Stimulated activated CD8-positive, alpha-beta memory T cell treated with anti-CD3 and anti-CD28 coated beads, Interleukin-4, amount 100 ng/mL, for 4 hours (primary cell): ENCODE data around the gene HMGCR.

ENCODE experiments used
- DNase-seq, 2 donors: peaks; one replicate each; pipeline ENCODE4 v3.0.0-alpha.2; 2020; ENCODE audit warnings: low read depth in 2 of 2, low spot score in 1 of 2

HMGCR gene

GRCh38 chr5:75340714-75341478, 3.9 kb downstream of the HMGCR start:
- no peak for DNase-seq

DNA sequence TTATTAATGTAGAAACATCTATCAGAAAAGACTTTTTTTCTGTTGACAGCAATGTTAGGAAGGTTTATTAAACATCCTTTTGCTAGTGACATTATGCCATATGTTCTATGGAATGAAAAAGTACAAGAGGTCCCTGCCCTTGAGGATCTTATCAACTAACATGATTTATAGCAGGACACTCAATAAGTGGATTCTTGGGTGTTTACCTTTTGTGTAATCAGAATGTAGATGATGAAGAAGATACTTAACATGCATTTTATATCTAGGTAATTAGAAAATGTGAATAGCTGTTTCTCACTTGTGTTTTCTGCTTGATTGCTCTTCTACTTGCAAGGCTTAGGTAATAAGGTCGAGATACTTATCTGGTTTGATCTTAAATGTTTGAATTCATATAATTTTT, 4.9 kb downstream of the HMGCR start:
- no peak for DNase-seq

DNA sequence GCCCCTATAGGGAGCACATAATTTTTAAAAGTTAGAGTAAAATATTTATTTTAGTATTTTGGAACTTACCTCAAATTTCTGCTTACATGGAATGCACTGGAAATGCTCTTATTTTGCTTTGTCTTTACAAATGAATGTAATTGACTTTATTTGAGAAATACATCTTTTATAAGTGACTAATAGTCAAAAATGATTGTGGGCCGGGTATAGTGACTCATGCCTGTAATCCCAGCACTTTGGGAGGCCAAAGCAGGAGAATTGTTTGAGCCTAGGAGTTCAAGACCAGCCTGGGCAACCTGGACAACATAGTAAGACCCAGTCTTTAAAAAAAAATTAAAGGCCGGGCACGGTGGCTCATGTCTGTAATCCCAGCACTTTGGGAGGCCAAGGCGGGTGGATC, 5.8 kb downstream of the HMGCR start:
- no peak for DNase-seq

- DNase-seq: no peak
Observed at GRCh38 chr5:75348241-75348640, 11.2 kb downstream of the HMGCR start.

- DNase-seq: no peak
Observed at GRCh38 chr5:75349663-75350062, 12.6 kb downstream of the HMGCR start.

DNA sequence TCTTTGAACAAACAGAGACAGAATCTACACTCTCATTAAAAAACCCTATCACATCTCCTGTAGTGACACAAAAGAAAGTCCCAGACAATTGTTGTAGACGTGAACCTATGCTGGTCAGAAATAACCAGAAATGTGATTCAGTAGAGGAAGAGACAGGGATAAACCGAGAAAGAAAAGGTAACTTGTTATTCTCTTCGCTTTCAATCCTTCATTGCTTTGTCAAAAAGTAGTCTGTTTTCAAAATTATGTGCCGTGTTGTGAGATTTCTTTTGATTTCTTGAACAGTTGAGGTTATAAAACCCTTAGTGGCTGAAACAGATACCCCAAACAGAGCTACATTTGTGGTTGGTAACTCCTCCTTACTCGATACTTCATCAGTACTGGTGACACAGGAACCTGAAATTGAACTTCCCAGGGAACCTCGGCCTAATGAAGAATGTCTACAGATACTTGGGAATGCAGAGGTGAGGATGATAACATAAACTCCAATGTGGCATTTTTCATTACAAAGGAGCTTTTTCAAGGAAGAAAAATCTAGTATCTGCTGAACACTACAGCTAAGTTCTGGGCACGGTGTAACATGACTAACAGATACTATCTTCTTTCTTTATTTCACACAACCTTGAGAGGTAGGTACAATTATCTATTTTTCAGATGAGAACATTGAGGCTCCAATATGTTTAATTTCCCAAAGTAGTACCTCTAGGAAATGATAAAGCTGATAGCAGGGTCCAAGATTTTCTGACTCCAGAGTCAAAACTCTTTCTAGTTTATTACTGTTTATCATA, 14.3 kb downstream of the HMGCR start:
- DNase-seq: no peak

- DNase-seq: no peak
Observed at GRCh38 chr5:75355236-75355635, 18.2 kb downstream of the HMGCR start.

DNA sequence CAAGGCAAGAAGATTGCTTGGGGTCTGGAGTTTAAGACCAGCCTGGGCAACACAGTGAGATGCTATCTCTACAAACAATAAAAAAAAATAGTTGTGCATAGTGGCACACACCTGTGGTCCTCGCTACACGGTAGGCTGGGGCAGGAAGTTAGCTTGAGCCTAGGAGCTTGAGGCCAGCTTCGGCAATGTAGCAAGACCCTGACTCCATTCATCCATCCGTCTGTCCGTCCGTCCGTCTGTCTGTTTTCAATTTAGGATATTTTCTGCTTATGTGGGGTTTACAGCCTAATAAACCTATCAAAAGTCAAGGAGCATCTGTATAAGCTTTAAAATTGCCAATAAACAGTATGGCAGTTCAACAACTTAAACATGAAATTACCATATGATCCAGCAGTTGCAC, 19.7 kb downstream of the HMGCR start:
- DNase-seq: no peak

- no peak for DNase-seq
Observed at GRCh38 chr5:75358117-75358516, 21.1 kb downstream of the HMGCR start.

DNA sequence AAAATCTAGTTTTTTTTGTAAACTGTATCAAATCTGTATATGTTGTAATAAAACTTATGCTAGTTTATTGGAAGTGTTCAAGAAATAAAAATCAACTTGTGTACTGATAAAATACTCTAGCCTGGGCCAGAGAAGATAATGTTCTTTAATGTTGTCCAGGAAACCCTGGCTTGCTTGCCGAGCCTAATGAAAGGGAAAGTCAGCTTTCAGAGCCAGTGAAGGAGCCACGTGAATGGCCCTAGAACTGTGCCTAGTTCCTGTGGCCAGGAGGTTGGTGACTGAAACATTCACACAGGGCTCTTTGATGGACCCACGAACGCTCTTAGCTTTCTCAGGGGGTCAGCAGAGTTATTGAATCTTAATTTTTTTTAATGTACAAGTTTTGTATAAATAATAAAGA, 24.3 kb downstream of the HMGCR start:
- no peak for DNase-seq

DNA sequence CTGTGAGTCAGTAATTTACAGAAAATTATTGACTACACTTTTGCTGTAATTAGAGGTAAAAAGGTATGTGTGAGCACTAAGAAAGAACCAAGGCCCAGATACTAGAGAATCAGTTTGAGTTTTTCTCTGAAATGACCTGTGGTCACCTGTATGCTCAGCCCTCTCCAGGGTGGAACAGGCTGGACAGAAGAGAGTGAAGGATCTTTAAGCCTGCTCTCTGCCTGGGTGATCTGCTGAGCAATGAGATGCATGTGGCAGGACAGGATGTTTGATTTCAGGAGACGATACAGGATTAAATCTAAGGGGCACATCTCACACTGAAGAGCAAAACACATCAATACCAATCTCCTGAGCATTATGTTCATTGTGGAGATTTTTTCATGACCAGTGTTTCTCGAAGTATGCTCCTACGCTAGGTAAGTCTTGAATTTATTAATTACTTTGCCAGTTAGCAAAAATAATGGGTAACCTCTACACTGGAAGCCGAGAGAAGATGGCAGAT, 25.5 kb downstream of the HMGCR start:
- DNase-seq: no peak

- no peak for DNase-seq
Observed at GRCh38 chr5:75363111-75363510, 26.1 kb downstream of the HMGCR start.

DNA sequence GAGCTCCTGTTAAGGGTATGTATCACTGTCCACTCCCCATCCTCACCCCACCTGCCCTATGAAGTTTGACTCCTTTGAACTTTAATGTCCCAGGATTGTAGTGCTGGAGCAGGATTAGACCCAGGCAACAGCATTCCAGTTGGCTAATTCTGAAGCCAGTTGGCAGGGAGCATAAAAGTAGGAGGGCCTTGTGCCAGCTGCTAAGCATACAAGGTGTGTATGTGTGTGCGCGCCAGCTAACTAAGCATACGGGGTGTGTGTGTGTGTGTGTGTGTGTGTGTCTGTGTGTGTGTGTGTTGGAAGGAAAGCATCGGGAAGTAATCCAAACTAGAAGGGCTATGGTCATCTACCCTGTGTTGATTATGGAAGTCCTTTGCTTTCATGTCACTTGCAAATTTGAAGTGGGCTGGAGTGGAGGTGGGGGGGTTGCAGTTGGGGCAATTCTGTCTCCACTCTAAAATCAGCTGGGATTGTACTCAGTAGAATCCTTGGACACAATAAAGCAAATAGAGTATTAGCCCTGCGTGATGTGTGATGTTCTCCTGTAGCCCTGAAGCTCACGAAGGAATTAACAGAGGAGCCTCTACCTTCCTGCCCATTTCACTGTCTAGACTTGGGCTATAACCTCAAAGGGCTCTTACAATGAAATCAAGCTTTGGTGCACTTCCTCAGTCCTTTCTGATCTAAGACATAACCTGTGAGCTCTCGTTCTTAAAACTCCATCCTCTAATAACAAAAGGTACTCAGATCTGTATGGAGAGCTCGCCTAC, 26.9 kb downstream of the HMGCR start:
- DNase-seq: no peak

DNA sequence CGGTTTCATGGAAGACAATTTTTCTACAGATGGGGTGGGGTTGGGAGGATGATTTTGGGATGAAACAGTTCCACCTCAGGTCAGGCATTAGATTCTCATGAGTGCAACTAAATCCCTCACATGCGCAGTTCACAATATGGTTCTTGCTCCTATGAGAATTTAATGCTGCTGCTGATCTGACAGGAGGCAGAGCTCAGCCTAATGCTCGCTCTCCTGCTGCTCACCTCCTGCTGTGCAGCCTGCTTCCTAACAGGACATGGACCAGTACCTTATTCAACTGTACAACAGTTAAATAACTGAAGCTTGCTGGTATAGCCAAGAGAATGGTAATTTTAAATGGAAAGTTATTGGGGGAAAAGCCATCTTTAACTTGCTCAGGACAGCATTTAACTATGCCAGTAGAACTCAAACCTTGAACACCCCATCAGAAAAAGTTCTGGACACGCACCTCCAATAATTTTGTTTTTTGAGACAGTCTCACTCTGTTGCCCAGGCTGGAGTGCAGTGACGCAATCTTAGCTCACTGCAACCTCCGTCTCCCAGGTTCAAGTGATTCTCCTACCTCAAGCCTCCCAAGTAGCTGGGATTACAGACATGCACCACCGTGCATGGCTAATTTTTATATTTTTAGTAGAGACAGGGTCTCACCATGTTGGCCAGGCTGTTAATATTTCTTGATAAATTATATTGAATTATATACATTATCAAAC, 27.7 kb downstream of the HMGCR start:
- DNase-seq: no peak

DNA sequence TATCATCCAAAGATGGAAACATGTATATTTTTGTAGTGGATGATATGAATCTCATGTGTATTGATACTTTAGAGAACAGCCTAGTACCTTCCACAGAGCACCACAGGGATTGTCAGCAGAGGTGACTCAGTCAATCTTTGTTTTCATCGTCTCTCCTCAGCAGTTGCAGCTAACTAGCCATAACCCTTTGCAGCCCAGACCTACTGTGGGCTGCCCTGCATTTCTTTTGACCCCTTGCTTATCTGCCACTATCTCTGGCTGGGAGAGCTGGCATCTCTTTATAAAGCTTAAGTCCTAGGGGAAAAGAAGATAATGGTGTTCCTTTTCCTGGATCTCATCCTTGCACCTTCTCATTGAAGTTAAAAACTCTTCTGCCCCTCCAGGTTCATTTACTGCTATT, 28.7 kb downstream of the HMGCR start:
- no peak for DNase-seq

- no peak for DNase-seq
Observed at GRCh38 chr5:75366787-75367186, 29.8 kb downstream of the HMGCR start.

- DNase-seq: no peak
Observed at GRCh38 chr5:75367401-75367800, 30.4 kb downstream of the HMGCR start.

DNA sequence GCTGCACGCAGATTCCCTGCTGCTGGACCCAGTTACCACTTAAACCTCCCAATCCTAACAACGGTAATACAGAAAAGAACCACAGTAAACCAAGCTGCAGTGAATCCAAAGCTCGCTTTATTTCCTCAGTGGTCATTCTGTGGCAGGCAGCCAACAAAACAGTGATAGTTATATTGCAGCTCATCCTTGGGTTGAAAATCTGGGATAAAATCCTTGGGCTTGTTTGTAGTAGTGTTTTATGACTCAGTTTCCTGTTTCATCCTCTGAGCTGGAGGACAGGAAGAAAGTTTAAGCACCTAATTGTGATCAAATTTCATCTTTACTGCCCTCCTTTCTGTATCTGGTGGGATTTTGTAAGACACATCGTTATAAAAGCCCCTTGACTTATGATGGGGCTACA, 31.4 kb downstream of the HMGCR start:
- DNase-seq: no peak

DNA sequence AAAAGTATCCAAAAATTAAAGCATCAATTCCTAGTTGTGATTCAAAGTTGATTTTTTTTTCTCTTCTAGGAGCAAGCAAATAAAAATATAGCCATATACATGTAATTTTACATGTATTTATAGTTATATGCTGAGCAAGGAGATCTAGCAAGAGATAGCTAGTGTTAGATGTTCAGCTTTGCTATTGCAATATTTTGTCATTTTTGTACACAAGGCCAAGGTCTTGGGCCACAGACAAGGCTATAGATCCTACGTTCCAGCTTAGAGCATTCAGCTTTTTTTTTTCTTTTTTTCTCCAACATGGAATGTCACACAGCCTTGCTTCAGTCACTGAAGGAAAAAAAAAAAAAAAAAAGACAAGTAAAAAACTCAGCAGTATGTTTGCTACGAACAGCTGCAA, 36.8 kb downstream of the HMGCR start:
- DNase-seq: no peak

DNA sequence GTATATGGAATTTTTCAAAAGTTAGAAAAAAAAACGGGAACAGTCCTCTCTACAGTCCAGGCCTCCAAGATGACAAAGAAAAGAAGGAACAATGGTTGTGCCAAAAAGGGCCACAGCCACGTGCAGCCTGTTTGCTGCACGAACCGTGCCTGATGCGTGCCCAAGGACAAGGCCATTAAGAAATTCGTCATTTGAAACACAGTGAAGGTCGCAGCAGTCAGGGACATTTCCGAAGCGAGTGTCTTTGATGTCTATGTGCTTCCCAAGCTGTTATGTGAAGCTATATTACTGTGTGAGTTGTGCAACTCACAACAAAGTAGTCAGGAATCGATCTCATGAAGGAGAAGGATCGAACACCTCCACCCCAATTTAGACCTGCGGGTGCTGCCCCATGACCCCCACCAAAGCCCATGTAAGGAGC, 37.4 kb downstream of the HMGCR start:
- DNase-seq: no peak

GRCh38 chr5:75375414-75375813, 38.4 kb downstream of the HMGCR start:
- DNase-seq: no peak
